Skeletal muscle satellite cell (primary cell): ENCODE measurements around the gene CGRRF1.

Experiments used
- H3K27me3 ChIP-seq: 2 replicates; pipeline ENCODE4 v1.7.0; 2013; ENCODE audit warnings: low read length; ENCODE audit not compliant: control insufficient read depth, insufficient read depth
- H3K36me3 ChIP-seq: 2 replicates; pipeline ENCODE4 v1.7.0; 2013; ENCODE audit warnings: mild to moderate bottlenecking, control low read depth, low read length; ENCODE audit not compliant: insufficient read depth
- H3K4me1 ChIP-seq: 2 replicates; pipeline ENCODE4 v1.7.0; 2013; ENCODE audit warnings: low read length; ENCODE audit not compliant: control insufficient read depth, insufficient read depth
- H3K4me2 ChIP-seq: 2 replicates; pipeline ENCODE4 v1.7.0; 2013; ENCODE audit warnings: mild to moderate bottlenecking, low read length
- H3K4me3 ChIP-seq: 2 replicates; pipeline ENCODE4 v1.7.0; 2013; ENCODE audit warnings: low read length
- H3K9ac ChIP-seq: 2 replicates; pipeline ENCODE4 v1.7.0; 2013; ENCODE audit warnings: mild to moderate bottlenecking, low read depth, low read length, moderate library complexity
- H3K9me3 ChIP-seq: replicated peaks from 2 replicates; pipeline ENCODE4 v1.7.0; 2013; ENCODE audit warnings: mild to moderate bottlenecking, control low read depth, low read length

The CGRRF1 gene

DNA sequence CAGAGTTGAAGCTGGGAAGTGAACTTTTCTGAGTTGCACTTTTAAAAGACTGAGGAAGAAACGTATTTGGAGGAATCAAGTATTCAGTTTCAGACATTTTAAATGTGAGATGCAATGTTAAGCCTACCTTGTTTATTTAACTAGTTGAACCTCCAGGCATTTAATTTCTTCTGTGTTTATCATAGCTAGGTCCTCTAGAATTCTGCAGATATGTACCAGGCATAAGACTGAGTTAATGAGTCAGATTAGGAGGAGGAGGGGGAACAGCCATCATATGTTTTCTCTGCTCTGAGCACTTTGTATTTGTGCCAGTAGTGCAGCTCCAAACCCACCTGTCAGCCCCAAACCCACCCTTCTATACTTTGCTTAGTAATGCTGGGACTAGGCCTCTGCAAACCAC lies 40.8 kb downstream of the CGRRF1 start:
- Histone ChIP-seq H3K27me3 (no peaks in the 10 kb centered on the region), H3K36me3 (no peaks in the 10 kb centered on the region), H3K9ac (no peak overlapping the region), H3K4me1 (no peaks in the 10 kb centered on the region), H3K4me2 (no peak overlapping the region), H3K4me3 (no peak overlapping the region), H3K9me3 (no peaks in the 10 kb centered on the region)

DNA sequence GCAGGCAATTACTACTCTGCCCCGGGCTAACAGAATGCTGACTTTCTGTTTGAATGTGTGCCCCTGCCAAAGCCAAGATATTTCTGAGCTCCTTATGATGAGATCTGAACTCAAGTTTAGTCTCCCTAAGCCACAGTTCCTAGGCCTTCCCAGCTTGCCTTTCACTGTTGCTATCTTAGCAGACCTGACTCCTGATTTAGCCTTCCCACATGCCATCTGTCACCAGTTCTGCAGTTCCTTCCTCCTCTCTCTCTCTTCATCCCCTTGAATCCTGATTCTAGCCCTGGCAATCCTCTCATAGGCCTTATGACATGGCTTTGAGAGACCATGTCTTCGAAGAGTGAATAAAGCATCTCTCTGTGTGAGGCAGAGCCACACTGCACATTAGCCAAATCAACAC lies 44.7 kb downstream of the CGRRF1 start:
- no peaks in the 10 kb centered on the region for H3K4me1 ChIP-seq
- no peaks in the 10 kb centered on the region for H3K9me3 ChIP-seq
- H3K4me3 ChIP-seq: no peak overlapping the region
- no peaks in the 10 kb centered on the region for H3K36me3 ChIP-seq
- no peaks in the 10 kb centered on the region for H3K27me3 ChIP-seq
- H3K4me2 ChIP-seq: no peak overlapping the region
- no peak overlapping the region for H3K9ac ChIP-seq

DNA sequence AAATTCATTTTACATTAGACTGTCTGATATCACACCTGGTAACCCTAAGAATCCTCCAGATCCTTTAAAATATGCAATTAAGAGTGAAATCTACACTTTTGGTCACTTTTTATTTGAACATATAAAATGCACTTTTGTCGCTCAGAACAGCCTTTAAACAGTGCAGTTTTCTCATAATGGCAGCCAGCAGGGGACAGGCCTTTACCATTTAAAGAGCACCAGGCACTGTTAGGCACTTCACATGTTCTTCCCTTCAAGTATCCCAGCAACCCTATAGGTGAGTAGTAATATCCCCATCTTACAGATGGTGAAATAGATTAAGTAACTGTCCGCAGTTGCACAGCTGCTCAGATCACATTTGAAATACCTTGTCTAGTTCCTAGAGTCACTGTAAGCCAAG lies 45.9 kb downstream of the CGRRF1 start:
- Histone ChIP-seq H3K4me3 (no peak overlapping the region), H3K27me3 (no peaks in the 10 kb centered on the region), H3K36me3 (no peaks in the 10 kb centered on the region), H3K9me3 (no peaks in the 10 kb centered on the region), H3K4me1 (no peaks in the 10 kb centered on the region), H3K4me2 (no peak overlapping the region), H3K9ac (no peak overlapping the region)

DNA sequence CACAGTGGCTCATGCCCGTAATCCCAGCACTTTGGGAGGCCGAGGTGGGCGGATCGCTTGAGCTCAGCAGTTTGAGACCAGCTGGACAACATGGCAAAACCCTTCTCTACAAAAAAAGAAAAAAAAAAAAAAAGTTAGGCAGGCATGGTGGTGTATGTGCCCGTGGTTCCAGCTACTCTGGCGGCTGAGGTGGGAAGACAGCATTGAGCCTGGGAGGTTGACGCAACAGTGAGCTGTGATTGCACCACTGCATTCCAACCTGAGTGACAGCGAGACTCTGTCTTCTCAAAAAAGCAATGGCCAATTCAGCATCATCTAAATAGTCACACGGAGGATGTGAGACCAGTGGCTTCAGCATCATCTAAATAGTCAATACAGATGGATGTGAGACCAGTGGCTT lies 46.8 kb downstream of the CGRRF1 start:
- Histone ChIP-seq H3K27me3 (no peaks in the 10 kb centered on the region), H3K36me3 (no peaks in the 10 kb centered on the region), H3K4me1 (no peaks in the 10 kb centered on the region), H3K9me3 (no peaks in the 10 kb centered on the region), H3K4me2 (no peak overlapping the region), H3K9ac (no peak overlapping the region), H3K4me3 (no peak overlapping the region)

DNA sequence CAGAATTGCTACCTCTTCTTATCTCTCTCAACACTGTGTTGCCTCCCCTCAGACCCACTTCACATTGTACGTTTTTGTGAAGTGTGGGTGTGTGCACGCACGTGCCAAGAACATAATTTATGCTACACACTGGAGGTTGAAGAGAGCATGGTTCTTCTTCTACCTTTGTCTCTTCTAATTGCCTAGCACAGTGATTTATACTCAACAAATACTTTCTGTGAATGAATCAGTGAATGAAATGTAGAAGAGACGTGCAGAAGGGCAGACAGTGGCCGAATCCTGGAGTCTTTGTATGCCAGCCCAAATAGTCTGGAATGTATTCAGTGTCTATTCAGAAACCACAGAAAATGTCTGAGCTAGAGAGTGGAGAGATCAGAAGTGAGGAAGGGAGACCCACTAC lies 52.6 kb downstream of the CGRRF1 start:
- no peaks in the 10 kb centered on the region for H3K9me3 ChIP-seq
- no peak overlapping the region for H3K4me3 ChIP-seq
- no peaks in the 10 kb centered on the region for H3K36me3 ChIP-seq
- H3K4me1 ChIP-seq: peaks cover 23% of the 10 kb centered on the region
- H3K9ac ChIP-seq: peak overlapping the region; percentile 30
- peak overlapping the region; percentile 42 for H3K4me2 ChIP-seq
- no peaks in the 10 kb centered on the region for H3K27me3 ChIP-seq

DNA sequence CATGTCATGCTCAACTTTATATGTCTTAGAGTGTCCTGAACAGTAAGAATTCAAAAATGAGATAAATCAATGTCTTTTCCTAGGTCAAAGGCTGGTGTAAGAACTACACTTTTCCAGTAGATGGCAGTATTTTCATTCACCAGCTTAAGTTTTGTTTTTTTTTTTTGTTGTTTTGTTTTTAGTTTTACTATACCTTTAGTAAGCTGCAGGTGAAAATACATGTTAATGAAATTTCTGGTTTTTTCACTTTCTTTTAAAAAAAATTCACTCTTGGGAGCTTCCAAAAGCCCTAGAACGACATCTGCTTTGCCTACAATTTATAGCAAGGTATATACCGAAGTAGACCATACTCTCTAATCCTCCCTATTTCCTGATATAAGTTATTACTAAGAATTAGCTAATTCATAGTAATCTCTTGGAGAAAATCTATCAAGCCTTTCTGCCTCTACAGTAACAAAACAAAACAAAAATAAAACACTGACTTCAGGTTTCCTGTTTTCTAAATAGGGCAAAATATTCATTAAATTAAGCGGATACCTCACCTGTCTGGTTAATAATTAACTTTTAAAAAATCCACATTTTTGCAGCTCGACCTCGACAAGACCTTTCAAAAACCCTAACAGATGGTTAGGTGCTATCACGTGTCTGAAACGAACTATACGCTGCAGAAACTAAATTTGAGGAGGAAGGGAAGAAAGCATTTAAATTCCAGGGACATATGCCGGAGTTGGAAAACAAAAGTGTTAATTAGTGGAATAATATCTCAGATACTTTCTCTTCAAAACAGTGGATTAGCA lies 54.6 kb downstream of the CGRRF1 start:
- Histone ChIP-seq H3K27me3 (no peaks in the 10 kb centered on the region), H3K36me3 (peaks cover under 1% of the 10 kb centered on the region), H3K4me1 (peaks cover 29% of the 10 kb centered on the region), H3K4me2 (peak overlapping the region; percentile 96), H3K9me3 (no peaks in the 10 kb centered on the region), H3K9ac (peak overlapping the region; percentile 95), H3K4me3 (peak overlapping the region; percentile 80)

DNA sequence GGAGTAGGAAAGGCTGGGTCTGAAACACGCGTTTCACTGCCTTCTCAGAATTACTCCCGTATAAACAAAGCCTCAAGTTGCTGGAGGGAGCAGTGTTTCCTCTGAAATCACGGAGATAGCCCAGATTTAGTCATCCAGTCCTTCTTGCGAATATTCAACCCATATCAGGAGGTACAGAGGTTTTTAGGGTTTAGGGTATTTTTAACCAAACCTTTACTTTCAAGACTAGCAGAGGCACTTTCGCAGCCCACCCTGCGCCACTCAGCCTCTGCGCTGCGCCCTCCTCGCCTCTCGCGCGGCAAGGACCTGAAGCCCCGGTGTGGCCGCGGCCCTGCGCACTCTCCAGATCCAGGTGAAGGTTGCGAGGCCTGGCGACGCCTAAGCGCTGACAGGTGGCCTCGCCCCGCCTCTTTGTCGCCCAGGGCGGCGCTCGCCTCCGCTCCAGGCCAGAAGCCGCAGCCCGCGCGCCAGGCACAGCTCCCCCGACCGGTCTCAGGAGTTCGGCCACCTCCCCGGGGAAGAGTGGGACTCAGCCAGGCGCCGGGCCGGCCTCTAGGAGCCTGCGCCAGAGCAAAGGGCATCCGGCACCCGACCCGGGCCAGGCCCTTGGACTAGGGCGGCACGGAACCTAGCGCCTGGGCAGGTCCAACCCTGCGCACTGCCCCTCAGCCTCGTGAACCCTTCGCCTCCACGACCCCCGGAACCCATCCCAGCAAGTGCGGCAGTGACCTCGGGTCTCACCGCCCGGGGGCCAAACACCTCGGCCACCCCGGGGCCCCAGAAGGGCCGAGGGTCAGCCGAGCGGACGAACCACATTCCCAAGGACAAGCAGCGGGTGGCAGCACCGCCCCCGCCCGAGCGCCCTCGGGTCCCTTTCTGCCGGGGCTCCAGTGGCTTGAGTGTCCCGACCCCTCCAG lies 55.4 kb downstream of the CGRRF1 start:
- Histone ChIP-seq H3K4me3 (peak overlapping the region; percentile 80), H3K4me2 (peak overlapping the region; percentile 96), H3K4me1 (peaks cover 37% of the 10 kb centered on the region), H3K36me3 (peaks cover 3% of the 10 kb centered on the region), H3K27me3 (no peaks in the 10 kb centered on the region), H3K9ac (peak overlapping the region; percentile 95), H3K9me3 (no peaks in the 10 kb centered on the region)

DNA sequence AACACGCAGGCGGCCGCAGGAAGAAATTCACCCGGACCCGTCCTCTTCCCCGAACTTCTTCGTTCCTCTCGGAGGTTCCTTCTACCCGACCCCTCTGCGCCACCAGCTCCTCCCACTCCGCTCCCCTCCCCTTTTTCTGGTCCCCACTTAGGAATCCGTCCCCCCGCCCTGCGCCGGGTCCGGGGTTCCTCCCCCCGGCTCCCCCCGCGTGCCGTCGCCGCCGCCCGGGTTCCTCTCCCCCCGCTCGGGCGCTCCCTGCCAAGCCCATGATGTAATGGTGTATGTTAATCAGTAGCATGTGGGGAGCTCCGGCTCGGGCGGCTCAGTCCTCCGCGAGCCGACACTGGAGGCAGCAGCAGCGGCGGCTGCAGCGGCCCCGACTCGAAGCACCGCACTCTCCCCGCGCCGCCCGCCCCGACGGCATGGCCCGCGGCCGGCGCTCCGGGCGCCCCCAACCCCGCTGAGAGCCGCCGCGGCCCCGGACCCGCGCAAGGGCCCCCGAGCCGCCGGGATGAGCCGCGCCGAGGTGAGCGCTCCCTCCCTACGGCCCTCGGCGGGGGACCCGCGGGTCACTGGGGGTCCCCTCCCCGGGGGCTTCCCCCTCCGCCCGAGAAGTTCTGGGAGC lies 56.2 kb downstream of the CGRRF1 start:
- Histone ChIP-seq H3K9me3 (no peaks in the 10 kb centered on the region), H3K4me3 (peak overlapping the region; percentile 80), H3K4me2 (peak overlapping the region; percentile 96), H3K4me1 (peaks cover 44% of the 10 kb centered on the region), H3K36me3 (peaks cover 3% of the 10 kb centered on the region), H3K9ac (peak overlapping the region; percentile 95), H3K27me3 (no peaks in the 10 kb centered on the region)

DNA sequence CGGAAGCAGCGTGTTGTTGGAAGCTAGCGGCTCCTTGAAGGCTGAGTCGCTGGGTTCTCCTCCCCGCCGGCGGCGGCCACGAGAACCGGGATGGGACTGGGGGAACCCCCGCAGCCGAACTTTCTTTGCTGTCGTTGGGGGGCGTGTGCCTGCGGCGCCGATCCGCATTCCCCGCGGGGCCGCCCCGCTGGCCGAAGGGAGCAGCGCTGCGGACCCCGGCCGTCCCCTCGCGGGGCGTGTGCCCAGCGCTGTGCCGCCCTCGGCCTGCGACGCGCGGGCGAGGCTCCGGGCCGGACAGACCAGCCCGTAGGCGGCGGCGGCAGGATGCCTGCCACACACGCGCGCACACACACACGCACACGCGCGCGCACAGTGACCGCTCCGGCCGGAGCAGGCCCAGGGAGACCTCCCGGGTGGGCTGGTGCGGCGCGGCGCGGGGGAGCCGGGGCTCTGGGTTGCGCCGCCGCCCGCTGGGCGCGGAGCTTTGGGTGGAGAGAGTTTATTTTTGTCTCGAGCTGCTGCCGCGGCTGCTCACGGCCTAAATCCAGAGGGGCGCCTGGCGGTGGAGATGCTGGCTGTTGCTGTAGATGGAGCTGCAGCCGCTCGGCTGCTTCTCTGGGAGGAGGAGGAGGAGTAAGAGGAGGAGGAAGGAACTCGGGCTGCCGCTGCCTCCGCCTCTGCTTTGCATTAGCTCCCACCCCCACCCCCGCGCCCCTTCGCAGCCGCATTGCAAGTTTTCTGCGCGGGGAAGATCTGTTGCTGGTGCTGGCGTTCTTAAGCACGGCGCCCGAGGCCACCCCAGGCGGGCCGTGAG lies 56.9 kb downstream of the CGRRF1 start, which contains the start of gene SAMD4A:
SAMD4A (plus strand) TSS at position 719 of the 814 bp plus-strand sequence. CDS start 789 bp downstream, outside the sequence.
- peak within 1 kb of the TSS; percentile 80 for H3K4me3 ChIP-seq
- H3K9ac ChIP-seq: peak within 1 kb of the TSS; percentile 95
- H3K4me1 ChIP-seq: peaks cover 50% of the 10 kb centered on the region
- no peaks in the 10 kb centered on the region for H3K27me3 ChIP-seq
- H3K36me3 ChIP-seq: peaks cover 3% of the 10 kb centered on the region
- peak within 1 kb of the TSS; percentile 96 for H3K4me2 ChIP-seq
- H3K9me3 ChIP-seq: no peaks in the 10 kb centered on the region

DNA sequence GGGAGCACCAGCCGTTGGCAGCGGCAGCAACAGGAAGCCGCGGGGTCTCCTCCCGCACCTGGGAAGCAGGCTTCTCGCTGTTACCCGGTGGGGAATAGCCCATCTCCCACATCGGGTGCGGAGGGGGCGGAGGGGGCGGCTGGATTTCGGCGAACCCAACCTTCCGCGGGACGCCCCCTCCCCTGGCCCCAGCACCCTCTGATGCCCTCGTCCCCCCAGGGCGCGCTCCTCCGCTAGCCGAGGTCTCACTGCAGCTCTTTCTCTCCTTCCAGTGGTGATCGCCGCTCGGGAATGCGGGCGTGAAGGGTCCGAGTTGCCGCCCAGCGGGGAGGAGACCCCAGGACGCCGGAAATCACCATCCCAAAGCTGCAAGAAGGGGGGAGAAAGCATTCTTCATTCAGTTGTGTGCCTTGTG lies 57.5 kb downstream of the CGRRF1 start:
- Histone ChIP-seq H3K27me3 (no peaks in the 10 kb centered on the region), H3K9me3 (no peaks in the 10 kb centered on the region), H3K4me2 (peak overlapping the region; percentile 96), H3K4me3 (peak overlapping the region; percentile 80), H3K4me1 (peaks cover 46% of the 10 kb centered on the region), H3K9ac (peak overlapping the region; percentile 95), H3K36me3 (peaks cover 8% of the 10 kb centered on the region)
